SK-N-SH treated with all-trans-retinoic acid at 6 μM for 48 hours (cell line): ENCODE measurements around the gene HAPLN2.
"Not testable (repeated sequence)": the region's sequence is repeated elsewhere in the genome, so short reads cannot be mapped to it uniquely, and the experiment has no call there.

ENCODE experiments used
- ATAC-seq: fragments of 200-7000 bp; cut with Tn5 transposase; 3 replicates; pipeline ENCODE4 v1.9.1; 2020; ENCODE audit warnings: mild to moderate bottlenecking, moderate library complexity
- ARNTL ChIP-seq: fragments of 450-650 bp; formaldehyde crosslinking; IDR thresholded peaks from 2 replicates; pipeline ENCODE4 v1.5.0; 2020; ENCODE audit warnings: low read depth, mild to moderate bottlenecking, moderate library complexity, borderline replicate concordance
- BACH2 ChIP-seq: fragments of 250-450 bp; sonication (Bioruptor Pico); IDR thresholded peaks from 2 replicates; pipeline ENCODE4 v1.9.0; 2021; ENCODE audit warnings: mild to moderate bottlenecking, borderline replicate concordance
- CREB5 ChIP-seq: fragments of 250-450 bp; sonication (Bioruptor Pico); IDR thresholded peaks from 2 replicates; pipeline ENCODE4 v1.5.1; 2020; ENCODE audit warnings: low read depth, mild to moderate bottlenecking, moderate library complexity
- CSDC2 ChIP-seq: fragments of 250-450 bp; sonication (Bioruptor Pico); IDR thresholded peaks from 2 replicates; pipeline ENCODE4 v1.5.0; 2020; ENCODE audit warnings: mild to moderate bottlenecking, moderate library complexity
- CSRNP3 ChIP-seq: fragments of 250-450 bp; sonication (Bioruptor Pico); IDR thresholded peaks from 2 replicates; pipeline ENCODE4 v1.5.1; 2021; ENCODE audit warnings: mild to moderate bottlenecking, moderate library complexity
- ESRRG ChIP-seq: fragments of 250-450 bp; sonication (Bioruptor Pico); IDR thresholded peaks from 2 replicates; pipeline ENCODE4 v1.6.1; 2021; ENCODE audit warnings: mild to moderate bottlenecking
- GLIS3 ChIP-seq: fragments of 250-450 bp; sonication (Bioruptor Pico); IDR thresholded peaks from 2 replicates; pipeline ENCODE4 v1.5.0; 2020; ENCODE audit warnings: mild to moderate bottlenecking, moderate library complexity
- ISL1 ChIP-seq: fragments of 250-450 bp; sonication (Bioruptor Pico); IDR thresholded peaks from 2 replicates; pipeline ENCODE4 v2.1.2; 2022; ENCODE audit warnings: mild to moderate bottlenecking, moderate library complexity
- OSR1 ChIP-seq: fragments of 250-450 bp; sonication (Bioruptor Pico); IDR thresholded peaks from 2 replicates; pipeline ENCODE4 v1.8.0; 2022; ENCODE audit warnings: moderate library complexity, mild to moderate bottlenecking, inconsistent platforms
- PATZ1 ChIP-seq: fragments of 250-450 bp; sonication (Bioruptor Pico); IDR thresholded peaks from 2 replicates; pipeline ENCODE4 v1.8.0; 2020; ENCODE audit warnings: mild to moderate bottlenecking, moderate library complexity, borderline replicate concordance
- POU6F1 ChIP-seq: fragments of 250-450 bp; sonication (Bioruptor Pico); IDR thresholded peaks from 2 replicates; pipeline ENCODE4 v1.8.0; 2021; ENCODE audit warnings: low read depth, mild to moderate bottlenecking, moderate library complexity, borderline replicate concordance
- PPARA ChIP-seq: fragments of 250-450 bp; sonication (Bioruptor Pico); IDR thresholded peaks from 2 replicates; pipeline ENCODE4 v1.5.0; 2020; ENCODE audit warnings: mild to moderate bottlenecking, borderline replicate concordance
- RARB ChIP-seq: fragments of 250-450 bp; sonication (Bioruptor Pico); IDR thresholded peaks from 2 replicates; pipeline ENCODE4 v1.8.0; 2021; ENCODE audit warnings: mild to moderate bottlenecking, moderate library complexity
- SNAI2 ChIP-seq: fragments of 250-450 bp; sonication (Bioruptor Pico); IDR thresholded peaks from 2 replicates; pipeline ENCODE4 v1.5.0; 2020; ENCODE audit warnings: mild to moderate bottlenecking, moderate library complexity
- TOX ChIP-seq: fragments of 250-450 bp; sonication (Bioruptor Pico); IDR thresholded peaks from 2 replicates; pipeline ENCODE4 v1.8.0; 2021; ENCODE audit warnings: mild to moderate bottlenecking, moderate library complexity, borderline replicate concordance
- TSHZ2 ChIP-seq: fragments of 250-450 bp; sonication (Bioruptor Pico); IDR thresholded peaks from 2 replicates; pipeline ENCODE4 v1.5.0; 2020; ENCODE audit warnings: mild to moderate bottlenecking, moderate library complexity
- ZC3H10 ChIP-seq: fragments of 250-450 bp; sonication (Bioruptor Pico); IDR thresholded peaks from 2 replicates; pipeline ENCODE4 v1.5.1; 2021; ENCODE audit warnings: mild to moderate bottlenecking, moderate library complexity
- ZFP3 ChIP-seq: fragments of 250-450 bp; sonication (Bioruptor Pico); IDR thresholded peaks from 2 replicates; pipeline ENCODE4 v1.5.0; 2020; ENCODE audit warnings: mild to moderate bottlenecking, moderate library complexity
- ZFP30 ChIP-seq: fragments of 450-650 bp; formaldehyde crosslinking; IDR thresholded peaks from 2 replicates; pipeline ENCODE4 v1.5.0; 2022; ENCODE audit warnings: mild to moderate bottlenecking, moderate library complexity
- ZNF565 ChIP-seq: fragments of 450-650 bp; formaldehyde crosslinking; conservative IDR thresholded peaks from 2 replicates; pipeline ENCODE4 v1.5.0; 2020; ENCODE audit warnings: low read depth, mild to moderate bottlenecking, moderate library complexity
- ZNF70 ChIP-seq: fragments of 450-650 bp; formaldehyde crosslinking; IDR thresholded peaks from 2 replicates; pipeline ENCODE4 v1.5.0; 2020; ENCODE audit warnings: mild to moderate bottlenecking, moderate library complexity
- ZNF8 ChIP-seq: fragments of 450-650 bp; formaldehyde crosslinking; IDR thresholded peaks from 2 replicates; pipeline ENCODE4 v1.5.0; 2020; ENCODE audit warnings: mild to moderate bottlenecking, moderate library complexity

HAPLN2 gene

GRCh38 chr1:156586892-156587477, 32.2 kb upstream of the HAPLN2 start:
- no peak for TF ChIP-seq ZFP3 (CRISPR knock-in tag)
- ATAC-seq, result no peak

GRCh38 chr1:156587927-156588326, 31.3 kb upstream of the HAPLN2 start:
- not testable (repeated sequence) for ATAC-seq

GRCh38 chr1:156589546-156589945, 29.7 kb upstream of the HAPLN2 start:
- ATAC-seq, result no peak
- TF ChIP-seq ZFP30 (no peak), SNAI2 (no peak), BACH2 (CRISPR knock-in tag) (no peak), ZNF70 (no peak), RARB (CRISPR knock-in tag) (no peak), ZNF8 (CRISPR knock-in tag) (no peak), ISL1 (CRISPR knock-in tag) (no peak), OSR1 (CRISPR knock-in tag) (no peak), PPARA (CRISPR knock-in tag) (no peak), CSDC2 (CRISPR knock-in tag) (no peak), ZNF565 (CRISPR knock-in tag) (no peak)

GRCh38 chr1:156590326-156591180, 28.7 kb upstream of the HAPLN2 start:
- TF ChIP-seq TSHZ2 (CRISPR knock-in tag) (no peak), ESRRG (no peak), PATZ1 (CRISPR knock-in tag) (no peak), ZC3H10 (CRISPR knock-in tag) (no peak), PPARA (CRISPR knock-in tag) (no peak), ZNF565 (CRISPR knock-in tag) (no peak), GLIS3 (CRISPR knock-in tag) (no peak), RARB (CRISPR knock-in tag) (no peak), ZFP3 (CRISPR knock-in tag) (no peak), TOX (CRISPR knock-in tag) (no peak), ZNF70 (no peak), SNAI2 (no peak), CSDC2 (CRISPR knock-in tag) (no peak), ARNTL (CRISPR knock-in tag) (no peak), CREB5 (CRISPR knock-in tag) (no peak), CSRNP3 (no peak), OSR1 (CRISPR knock-in tag) (no peak), ZFP30 (no peak), POU6F1 (CRISPR knock-in tag) (no peak), BACH2 (CRISPR knock-in tag) (no peak)
- TF ChIP-seq, all 23 proteins: peak for 0
- ATAC-seq, result no peak
